Endometrial microvascular endothelial cells (primary cell): ENCODE results near the gene TTC39C. TPM values are rescaled to one million over a fixed set of nuclear protein-coding genes. Genes with fewer than 3 reads are reported as not detected.
"Not testable (repeated sequence)": the region's sequence is repeated elsewhere in the genome, so short reads cannot be mapped to it uniquely, and the experiment has no call there.

Experiments used
- in situ Hi-C: cut with HindIII; loops from 2 replicates; pipeline ENCODE4 v1.10.0; 2017; ENCODE audit warnings: low sequenced_read_pairs, low pct_unique_long_range_greater_than_20kb; ENCODE audit errors: inconsistent ontology term
- total RNA-seq: library from RNA; depleted of rRNA; stranded (reverse); fragments of >200 nt; gene quantifications from one replicate; pipeline ENCODE4 v1.2.3, GENCODE V29; 2015; ENCODE audit errors: inconsistent ontology term

The TTC39C gene
- total RNA-seq, 1 donor from 2014 or later = 5.8 TPM

- in situ Hi-C loops = no loop called here
Measured at GRCh38 chr18:24112874-24113615, 98.5 kb downstream of the TTC39C start.

GRCh38 chr18:24114924-24115549, 100.5 kb downstream of the TTC39C start:
- in situ Hi-C loops = no loop called here

DNA sequence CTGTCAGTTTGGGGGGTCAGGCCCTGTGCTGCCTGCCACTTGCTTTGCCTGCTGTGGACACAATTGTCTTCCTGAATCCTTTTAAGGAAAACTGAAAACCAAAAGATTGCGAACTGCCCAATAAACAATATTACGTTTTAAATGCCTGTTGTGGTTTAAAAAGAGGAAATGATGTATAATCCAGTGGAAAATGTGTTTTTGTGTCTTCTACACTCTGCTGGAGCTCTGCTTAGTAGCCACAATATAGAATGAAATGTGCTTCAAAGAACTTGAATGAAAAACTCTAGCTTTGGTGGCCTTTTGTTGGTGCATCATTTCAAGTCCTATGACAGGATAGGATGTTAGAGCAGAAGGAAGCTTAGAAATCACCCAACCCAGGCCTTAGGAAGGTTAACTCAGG, 101.1 kb downstream of the TTC39C start:
- in situ Hi-C loops = no loop called here

- in situ Hi-C loops = no loop called here
Measured at GRCh38 chr18:24118750-24119577, 104.4 kb downstream of the TTC39C start.

- in situ Hi-C loops = no loop called here
Measured at GRCh38 chr18:24120676-24121075, 106.1 kb downstream of the TTC39C start.

GRCh38 chr18:24121625-24122024, 107.1 kb downstream of the TTC39C start:
- in situ Hi-C loops = no loop called here

- in situ Hi-C loops = no loop called here
Measured at GRCh38 chr18:24126155-24126961, 111.8 kb downstream of the TTC39C start.

DNA sequence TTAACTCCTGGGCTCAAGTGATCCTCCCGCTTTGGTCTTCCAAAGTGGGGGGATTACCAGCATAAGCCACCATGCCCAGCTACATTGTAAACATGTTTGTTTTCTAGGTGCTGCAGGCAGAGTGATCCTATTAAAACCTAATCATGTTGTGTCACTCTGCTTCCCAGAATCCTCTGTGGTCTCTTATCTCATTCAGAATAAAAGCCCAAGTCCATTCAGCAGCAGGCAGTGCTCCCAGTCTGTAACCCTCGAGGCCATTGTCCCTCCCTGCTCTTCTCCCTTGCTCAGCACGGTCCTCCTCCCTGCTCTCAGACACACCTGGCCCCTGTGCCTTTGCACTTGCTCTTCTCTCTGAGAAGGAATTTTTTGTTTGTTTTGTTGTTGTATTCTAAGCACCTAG, 113.2 kb downstream of the TTC39C start:
- in situ Hi-C loops = no loop called here

DNA sequence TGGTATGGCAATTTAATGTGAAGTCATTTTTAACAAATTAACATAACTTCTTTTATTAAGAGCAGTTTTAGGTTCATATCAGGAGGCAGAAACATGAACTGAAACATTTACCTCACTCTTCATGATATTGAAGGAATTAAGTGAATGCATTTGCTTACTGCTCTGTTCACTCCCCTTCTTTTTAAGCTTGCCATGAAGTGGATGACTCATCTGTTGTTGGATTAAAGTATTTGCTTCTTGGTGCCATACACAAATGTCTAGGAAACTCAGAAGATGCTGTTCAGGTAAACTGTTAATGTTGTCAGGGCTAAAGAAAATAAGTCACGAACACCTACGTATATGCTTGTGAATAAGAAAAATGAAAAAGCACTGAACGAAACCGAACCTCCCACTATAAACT, 114.1 kb downstream of the TTC39C start:
- in situ Hi-C loops = no loop called here

DNA sequence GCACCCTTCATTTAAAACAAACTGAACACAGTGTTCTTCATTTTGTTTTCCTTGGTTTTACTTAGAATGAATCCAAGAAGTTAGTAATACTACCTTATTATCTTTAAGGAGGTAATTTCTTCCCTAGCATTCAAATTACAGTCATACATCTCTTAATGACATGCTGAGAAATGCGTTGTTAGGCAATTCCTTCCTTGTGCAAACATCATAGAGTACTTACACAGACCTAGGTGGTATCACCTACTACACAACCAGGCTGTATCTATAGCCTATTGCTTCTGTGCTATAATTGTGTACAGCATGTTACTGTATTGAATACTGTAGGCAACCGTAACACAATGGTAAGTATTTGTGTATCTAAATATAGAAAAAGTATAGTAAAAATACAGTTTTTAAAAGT, 115.9 kb downstream of the TTC39C start:
- in situ Hi-C loops = no loop called here

DNA sequence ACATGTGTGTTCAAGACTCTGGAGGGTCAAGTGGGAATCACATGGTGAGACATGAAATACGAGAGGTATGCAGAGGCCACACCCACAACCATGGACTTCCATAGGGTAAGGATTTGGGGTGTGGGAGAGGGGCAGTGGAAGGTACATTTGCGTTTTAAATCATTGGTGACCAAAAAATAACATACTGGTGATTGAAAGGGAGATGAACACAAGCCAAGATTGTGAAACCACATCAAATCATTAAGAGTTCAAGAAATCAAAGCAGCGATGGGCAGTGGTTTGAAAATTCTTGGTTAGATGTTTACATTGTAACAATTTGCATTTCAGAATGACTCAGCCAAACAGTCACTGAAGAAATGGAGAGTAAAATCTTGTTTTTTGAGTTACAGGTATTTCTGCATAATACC, 122.4 kb downstream of the TTC39C start:
- in situ Hi-C loops = no loop called here

DNA sequence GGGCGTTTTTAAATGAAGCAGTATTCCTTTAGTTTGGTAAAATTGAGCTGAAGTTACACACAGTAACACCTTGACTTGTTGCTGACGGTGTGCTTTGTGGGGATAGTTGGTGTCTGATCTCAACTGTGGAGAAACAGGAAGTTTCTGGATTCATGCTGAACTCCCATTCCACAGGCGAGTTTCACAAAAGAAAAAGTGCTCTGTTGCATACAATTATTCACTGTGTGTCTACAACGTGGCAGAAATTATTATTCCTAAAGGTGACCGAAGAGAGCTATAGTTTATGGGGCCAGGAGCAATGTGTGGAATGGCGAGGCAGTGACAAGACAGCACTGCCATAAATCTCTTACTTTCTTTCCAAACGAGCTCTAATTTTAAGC, 123.8 kb downstream of the TTC39C start:
- in situ Hi-C loops = no loop called here

GRCh38 chr18:24138789-24139616, 124.4 kb downstream of the TTC39C start, which contains the start of gene CABYR:
CABYR (plus strand) TSS chr18:24139062; CDS start chr18:24143115, 4,053 bp downstream.
- in situ Hi-C loops = no loop called here

DNA sequence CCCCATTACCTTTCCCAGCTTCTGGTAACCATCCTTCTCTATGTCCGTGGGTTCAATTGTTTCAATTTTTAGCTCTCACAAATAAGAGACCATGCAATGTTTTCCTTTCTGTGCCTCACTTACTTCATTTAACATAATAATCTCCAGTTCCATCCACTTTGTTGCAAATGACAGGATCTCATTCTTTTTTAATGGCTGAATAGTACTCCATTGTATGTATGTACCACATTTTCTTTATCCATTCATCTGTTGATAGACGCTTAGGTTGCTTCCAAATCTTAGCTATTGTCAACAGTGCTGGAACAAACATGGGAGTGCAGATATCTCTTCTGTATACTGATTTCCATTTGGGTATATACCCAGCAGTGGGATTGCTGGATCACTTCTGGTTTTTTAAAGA, 126.1 kb downstream of the TTC39C start:
- in situ Hi-C loops = no loop called here

DNA sequence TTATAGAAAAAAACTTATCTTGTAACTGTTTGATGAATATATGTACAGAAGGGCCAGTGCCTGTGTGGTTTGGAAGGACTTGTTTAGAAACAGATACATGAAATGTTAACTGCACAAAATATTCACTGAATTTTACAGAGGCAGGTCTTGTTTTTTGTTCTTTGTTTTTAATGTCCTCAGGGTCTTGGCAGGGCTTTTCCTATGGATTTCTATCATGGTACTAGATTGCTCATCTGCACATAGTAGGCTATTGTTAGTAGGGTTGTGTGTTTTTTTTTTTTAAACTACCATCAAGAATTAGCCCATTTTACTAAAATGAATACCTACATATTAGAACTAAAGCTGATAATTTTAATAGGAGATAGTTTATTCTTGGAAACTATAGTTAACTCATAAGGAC, 127.8 kb downstream of the TTC39C start:
- in situ Hi-C loops = no loop called here

DNA sequence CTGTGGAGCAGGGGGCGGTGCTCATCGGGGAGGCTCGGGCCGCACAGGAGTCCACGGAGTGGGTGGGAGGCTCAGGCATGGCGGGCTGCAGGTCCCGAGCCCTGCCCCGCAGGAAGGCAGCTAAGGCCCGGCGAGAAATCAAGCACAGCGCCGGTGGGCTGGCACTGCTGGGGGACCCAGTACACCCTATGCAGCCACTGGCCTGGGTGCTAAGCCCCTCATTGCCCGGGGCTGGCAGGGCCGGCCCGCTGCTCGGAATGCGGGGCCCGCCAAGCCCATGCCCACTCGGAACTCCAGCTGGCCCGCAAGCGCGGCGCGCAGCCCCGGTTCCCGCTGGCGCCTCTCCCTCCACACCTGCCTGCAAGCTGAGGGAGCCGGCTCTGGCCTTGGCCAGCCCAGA, 135.0 kb downstream of the TTC39C start:
- in situ Hi-C loops = not testable (repeated sequence)

GRCh38 chr18:24153397-24153796, 138.8 kb downstream of the TTC39C start:
- in situ Hi-C loops = no loop called here

- in situ Hi-C loops = no loop called here
Measured at GRCh38 chr18:24157855-24158254, 143.3 kb downstream of the TTC39C start.
